Measurements from ENCODE around the gene HPS1. TPM values are rescaled to one million over a fixed set of nuclear protein-coding genes. Genes with fewer than 3 reads are reported as not detected.

HPS1 gene
- total RNA-seq, 2 experiments from 2014 or later = 53.2 to 68.7 TPM

DNA sequence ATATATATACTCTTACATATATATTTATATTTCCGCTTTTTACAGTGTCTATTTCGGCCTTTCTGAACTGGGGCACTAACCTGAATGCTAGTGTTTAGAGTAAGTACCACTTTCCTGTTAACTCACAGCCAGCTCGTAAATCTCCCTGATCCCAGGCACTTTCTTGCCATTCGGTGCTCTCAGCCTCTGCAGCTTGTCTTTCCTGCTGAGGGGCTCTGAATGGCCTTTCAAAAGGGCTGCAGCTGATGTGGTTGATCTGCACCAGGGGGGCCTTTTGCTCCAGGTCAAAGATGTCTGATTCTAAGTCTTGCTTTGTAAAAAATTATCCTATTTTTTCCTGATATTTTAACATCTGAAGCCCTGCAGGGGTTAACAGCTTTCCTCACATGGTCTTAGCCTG lies 25.5 kb upstream of the HPS1 start:
- Histone ChIP-seq H2AFZ (ENCODE audit: low read length) (no peak overlapping the region), H3K9me3 (ENCODE audit: low read length) (no peaks in the 10 kb centered on the region), H3K27ac (ENCODE audit: low read depth, low read length, poor library complexity, severe bottlenecking) (no peak overlapping the region), H4K20me1 (ENCODE audit: insufficient read depth, low read length) (no peaks in the 10 kb centered on the region), H3K9me2 (ENCODE audit: insufficient read depth, low read length) (no peaks in the 10 kb centered on the region), H3K79me2 (ENCODE audit: insufficient read depth, low read depth, low read length) (no peaks in the 10 kb centered on the region), H3K36me3 (ENCODE audit: insufficient read depth, low read length) (no peaks in the 10 kb centered on the region), H3K4me2 (ENCODE audit: low read length) (no peak overlapping the region), H3K4me3 (ENCODE audit: low read depth, low read length, poor library complexity, severe bottlenecking) (no peak overlapping the region), H3K4me1 (ENCODE audit: insufficient read depth, low read length, poor library complexity, severe bottlenecking) (peaks cover 9% of the 10 kb centered on the region)
- CTCF ChIA-PET (ENCODE audit: unreplicated experiment) = no interaction called here
- no peak for TF ChIP-seq EZH2phosphoT487 (IDR thresholded peaks at IDR 0.05; ENCODE audit: borderline replicate concordance, low read depth, low read length)
- TF ChIP-seq, protein P1, sequence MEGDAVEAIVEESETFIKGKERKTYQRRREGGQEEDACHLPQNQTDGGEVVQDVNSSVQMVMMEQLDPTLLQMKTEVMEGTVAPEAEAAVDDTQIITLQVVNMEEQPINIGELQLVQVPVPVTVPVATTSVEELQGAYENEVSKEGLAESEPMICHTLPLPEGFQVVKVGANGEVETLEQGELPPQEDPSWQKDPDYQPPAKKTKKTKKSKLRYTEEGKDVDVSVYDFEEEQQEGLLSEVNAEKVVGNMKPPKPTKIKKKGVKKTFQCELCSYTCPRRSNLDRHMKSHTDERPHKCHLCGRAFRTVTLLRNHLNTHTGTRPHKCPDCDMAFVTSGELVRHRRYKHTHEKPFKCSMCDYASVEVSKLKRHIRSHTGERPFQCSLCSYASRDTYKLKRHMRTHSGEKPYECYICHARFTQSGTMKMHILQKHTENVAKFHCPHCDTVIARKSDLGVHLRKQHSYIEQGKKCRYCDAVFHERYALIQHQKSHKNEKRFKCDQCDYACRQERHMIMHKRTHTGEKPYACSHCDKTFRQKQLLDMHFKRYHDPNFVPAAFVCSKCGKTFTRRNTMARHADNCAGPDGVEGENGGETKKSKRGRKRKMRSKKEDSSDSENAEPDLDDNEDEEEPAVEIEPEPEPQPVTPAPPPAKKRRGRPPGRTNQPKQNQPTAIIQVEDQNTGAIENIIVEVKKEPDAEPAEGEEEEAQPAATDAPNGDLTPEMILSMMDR (conservative IDR thresholded peaks at IDR 0.05; ENCODE audit: low read length) = no peak
- POLR2A ChIA-PET = no interaction called here
- intact Hi-C loops (cut with micrococcal nuclease; ENCODE audit: unreplicated experiment) = no loop called here
- BruUV-seq (replicated peaks) = no TSS peak
- DNase-seq (ENCODE audit: low spot score) = no peak

DNA sequence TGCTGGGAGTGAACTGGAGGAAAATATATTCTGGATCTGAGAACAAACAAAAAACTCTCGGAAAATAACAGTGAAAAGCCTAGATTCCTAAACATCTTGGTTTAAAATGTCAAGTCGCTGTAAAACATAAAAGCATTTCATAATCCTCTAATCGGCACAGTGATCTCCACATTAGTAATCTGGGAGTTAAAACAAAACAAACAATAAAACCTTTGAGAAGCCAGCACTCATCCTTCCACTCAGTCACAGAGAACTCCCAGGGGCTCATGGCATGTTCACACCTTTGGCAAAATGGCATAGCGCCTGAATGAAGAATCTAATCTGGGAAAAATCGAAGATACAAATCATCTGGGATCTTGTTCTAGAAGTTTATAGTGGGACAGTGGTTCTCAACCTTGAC lies 24.1 kb upstream of the HPS1 start:
- intact Hi-C loops (cut with micrococcal nuclease; ENCODE audit: unreplicated experiment) = no loop called here
- Histone ChIP-seq H3K27ac (ENCODE audit: low read depth, low read length, poor library complexity, severe bottlenecking) (no peak overlapping the region), H3K4me3 (ENCODE audit: low read depth, low read length, poor library complexity, severe bottlenecking) (no peak overlapping the region), H3K79me2 (ENCODE audit: insufficient read depth, low read depth, low read length) (no peaks in the 10 kb centered on the region), H3K9me2 (ENCODE audit: insufficient read depth, low read length) (no peaks in the 10 kb centered on the region), H2AFZ (ENCODE audit: low read length) (no peak overlapping the region), H3K9me3 (ENCODE audit: low read length) (no peaks in the 10 kb centered on the region), H4K20me1 (ENCODE audit: insufficient read depth, low read length) (no peaks in the 10 kb centered on the region), H3K4me1 (ENCODE audit: insufficient read depth, low read length, poor library complexity, severe bottlenecking) (peaks cover 9% of the 10 kb centered on the region), H3K36me3 (ENCODE audit: insufficient read depth, low read length) (no peaks in the 10 kb centered on the region), H3K4me2 (ENCODE audit: low read length) (no peak overlapping the region)
- ChIA-PET POLR2A (no interaction called here), CTCF (ENCODE audit: unreplicated experiment) (no interaction called here)
- no peak for DNase-seq (ENCODE audit: low spot score)
- TF ChIP-seq EZH2phosphoT487 (IDR thresholded peaks at IDR 0.05; ENCODE audit: borderline replicate concordance, low read depth, low read length) = no peak
- TF ChIP-seq, protein P1 (conservative IDR thresholded peaks at IDR 0.05; ENCODE audit: low read length) = no peak
- BruUV-seq (replicated peaks) = no TSS peak

DNA sequence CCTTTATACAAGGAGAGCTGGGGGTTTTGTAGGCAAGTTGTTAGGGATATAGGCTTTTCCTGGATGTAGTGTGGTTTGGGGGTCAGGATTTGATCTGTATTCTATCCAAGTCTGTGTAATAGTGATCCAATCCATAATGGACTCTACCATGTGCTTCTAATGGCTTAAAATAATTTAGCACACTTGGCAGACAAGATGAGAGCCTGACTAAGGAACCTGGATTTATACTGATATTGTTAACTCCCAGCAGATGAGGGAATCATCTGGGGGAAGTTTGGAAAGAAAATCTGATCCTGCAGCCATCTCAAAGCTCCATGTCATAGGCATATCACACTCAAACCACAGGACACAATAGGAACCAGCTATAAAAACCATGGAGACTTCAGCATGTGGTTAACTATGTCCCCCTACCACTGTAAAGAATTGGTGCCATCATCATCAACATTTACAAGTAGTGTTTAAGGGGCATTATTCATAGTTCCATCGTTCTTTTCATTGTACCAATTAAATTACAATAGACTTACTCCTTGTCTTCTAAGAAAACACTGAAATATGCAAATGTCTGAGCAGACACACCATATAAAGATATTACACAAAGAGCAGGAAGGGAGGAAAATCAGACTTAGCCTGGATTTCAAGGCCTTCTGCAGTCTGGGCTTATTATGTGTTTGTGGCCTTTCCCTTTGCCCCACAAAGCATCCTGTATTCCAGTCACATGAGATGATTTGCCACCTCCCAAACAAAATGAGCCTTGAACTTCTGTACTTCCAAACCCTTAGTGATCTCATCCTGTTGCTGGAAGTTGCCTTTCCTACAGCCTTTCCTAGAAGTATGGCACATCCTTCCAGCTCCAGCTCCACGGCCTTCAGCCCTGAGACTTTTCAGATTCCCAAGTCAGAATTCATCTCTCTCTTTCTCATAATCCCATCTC lies 22.5 kb upstream of the HPS1 start:
- no peaks in the 10 kb centered on the region for H3K9me2 ChIP-seq (ENCODE audit: insufficient read depth, low read length)

More for the DNA sequence above, 22.5 kb upstream of the HPS1 start:
- no TSS peak for BruUV-seq (replicated peaks)
- intact Hi-C loops (cut with micrococcal nuclease; ENCODE audit: unreplicated experiment) = loop anchor here (10.0 kb wide), 1 partner anchor 554 kb away; no protein-coding TSS in a partner anchor
- no peak overlapping the region for H3K4me3 ChIP-seq (ENCODE audit: low read depth, low read length, poor library complexity, severe bottlenecking)
- no peaks in the 10 kb centered on the region for H4K20me1 ChIP-seq (ENCODE audit: insufficient read depth, low read length)
- POLR2A ChIA-PET = no interaction called here
- H3K36me3 ChIP-seq (ENCODE audit: insufficient read depth, low read length) = no peaks in the 10 kb centered on the region
- H3K9me3 ChIP-seq (ENCODE audit: low read length) = no peaks in the 10 kb centered on the region
- H3K79me2 ChIP-seq (ENCODE audit: insufficient read depth, low read depth, low read length) = no peaks in the 10 kb centered on the region
- no peak overlapping the region for H3K4me2 ChIP-seq (ENCODE audit: low read length)
- H3K27ac ChIP-seq (ENCODE audit: low read depth, low read length, poor library complexity, severe bottlenecking) = no peak overlapping the region
- no peak for DNase-seq (ENCODE audit: low spot score)
- no peak overlapping the region for H2AFZ ChIP-seq (ENCODE audit: low read length)
- peaks cover 3% of the 10 kb centered on the region for H3K4me1 ChIP-seq (ENCODE audit: insufficient read depth, low read length, poor library complexity, severe bottlenecking)
- CTCF ChIA-PET (ENCODE audit: unreplicated experiment) = no interaction called here
- no peak for TF ChIP-seq EZH2phosphoT487 (IDR thresholded peaks at IDR 0.05; ENCODE audit: borderline replicate concordance, low read depth, low read length)
- TF ChIP-seq, protein P1 (conservative IDR thresholded peaks at IDR 0.05; ENCODE audit: low read length) = no peak

Data from OCI-LY7 (cell line).